Lung (tissue), 12 donors: ENCODE results near the gene C8G. TPM values are rescaled to one million over a fixed set of nuclear protein-coding genes. Genes with fewer than 3 reads are reported as not detected.

Experiments used
- ATAC-seq: fragments of 200-7000 bp; cut with Tn5 transposase; one replicate; pipeline ENCODE4 v1.9.1; 2020; ENCODE audit warnings: moderate number of reproducible peaks; ENCODE audit not compliant: insufficient read depth, low FRiP score
- DNase-seq, 3 donors: peaks; one replicate each; pipeline ENCODE4 v3.0.0-alpha.2; 2013 to 2017
- H3K27ac ChIP-seq, 2 donors: one replicate each; pipeline ENCODE4 v1.5.1; 2013; ENCODE audit warnings: mild to moderate bottlenecking in 2 of 2, moderate library complexity in 2 of 2, control low read depth in 1 of 2, inconsistent platforms in 1 of 2, low read depth in 1 of 2, low read length in 1 of 2
- H3K27me3 ChIP-seq, 3 donors: one replicate each; pipeline ENCODE4 v1.5.1; 2013; ENCODE audit warnings: low read length in 2 of 3; ENCODE audit not compliant: control insufficient read depth in 3 of 3, insufficient read depth in 3 of 3
- H3K36me3 ChIP-seq, 4 donors: one replicate each; pipeline ENCODE4 v1.5.1; 2013; ENCODE audit warnings: low read length in 4 of 4, mild to moderate bottlenecking in 1 of 4, moderate library complexity in 1 of 4; ENCODE audit not compliant: control insufficient read depth in 4 of 4, insufficient read depth in 4 of 4
- H3K4me1 ChIP-seq, 5 donors: one replicate each; pipeline ENCODE4 v1.5.1; 2013; ENCODE audit warnings: low read length in 5 of 5, mild to moderate bottlenecking in 2 of 5, moderate library complexity in 1 of 5; ENCODE audit not compliant: control insufficient read depth in 5 of 5, insufficient read depth in 5 of 5
- H3K4me3 ChIP-seq: one replicate; pipeline ENCODE4 v1.5.1; 2013; ENCODE audit warnings: mild to moderate bottlenecking, control low read depth, moderate library complexity
- H3K9ac ChIP-seq, 2 donors: one replicate each; pipeline ENCODE4 v1.5.1; 2013; ENCODE audit warnings: low read length in 2 of 2, control low read depth in 1 of 2; ENCODE audit not compliant: insufficient read depth in 1 of 2
- H3K9me3 ChIP-seq, 4 donors: one replicate each; pipeline ENCODE4 v1.5.1; 2013; ENCODE audit warnings: low read length in 3 of 4, mild to moderate bottlenecking in 1 of 4, moderate library complexity in 1 of 4; ENCODE audit not compliant: control insufficient read depth in 4 of 4, insufficient read depth in 3 of 4
- WGBS, 2 donors: extraction: QIAGEN DNeasy Blood & Tissue Kit; methylation state at CpG; one replicate each; pipeline ENCODE4 v1.1.7; 2013; 5-methylcytosine and 5-hydroxymethylcytosine counted together
- polyA plus RNA-seq, 2 donors: library from polyadenylated mRNA; stranded (reverse); fragments of 200-250 nt; gene quantifications; one replicate each; pipeline ENCODE4 v1.2.1, GENCODE V29; 2013
- total RNA-seq, 2 donors: library from RNA; depleted of rRNA in 1 of 2; stranded (reverse); fragments of >200 nt in 1 of 2; gene quantifications; one replicate each; pipeline ENCODE4 v1.2.1, GENCODE V29; 2014 to 2021
- TF ChIP-seq, protein P1 (sequence below): IDR thresholded peaks from 2 replicates; pipeline ENCODE4 v1.5.1; 2012; ENCODE audit warnings: mild to moderate bottlenecking; ENCODE audit errors: control extremely low read depth, extremely low read depth
- donor health status: control.
- donor health status: control.
- donor health status: Bipolar disorder and iron deficiency.
- donor health status: healthy.
- donor health status: DM: yes; HTN: yes; CAD: no.

Gene C8G
- total and polyA plus RNA-seq, 4 donors = 0.90 to 2.1 (median 1.4) TPM; not detected in 1

DNA sequence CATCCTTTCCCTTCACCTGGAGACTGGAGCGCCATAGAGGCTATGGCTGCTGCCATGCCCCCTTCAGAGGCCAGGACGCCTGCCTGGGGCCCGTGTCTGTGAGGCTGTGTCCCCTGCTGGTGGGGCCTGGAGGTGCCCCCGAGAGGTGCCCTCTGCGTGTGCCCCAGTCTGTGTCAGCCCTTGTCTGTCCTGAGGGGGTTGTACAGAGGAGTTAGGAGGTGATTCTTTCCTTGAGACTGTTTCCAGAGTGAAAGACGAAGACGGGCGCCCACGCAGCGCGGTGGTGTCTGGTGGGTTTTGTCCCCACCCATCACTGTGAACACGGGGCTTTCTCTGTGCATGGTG is 34.2 kb upstream of the C8G start:
- DNase-seq (no peak), ATAC-seq (no peak)
- WGBS, 2 donors = 91 to 93% methylated on average over 12 of the region's 12 CpGs
- Histone ChIP-seq H3K27me3 (no peaks in the 10 kb centered on the region), H3K27ac (no peak overlapping the region), H3K4me1 (no peaks in the 10 kb centered on the region), H3K9me3 (no peaks in the 10 kb centered on the region), H3K4me3 (no peak overlapping the region), H3K9ac (no peak overlapping the region), H3K36me3 (peaks cover 4 to 45% (median 9%) of the 10 kb centered on the region in 4 donors)
- TF ChIP-seq, protein P1, sequence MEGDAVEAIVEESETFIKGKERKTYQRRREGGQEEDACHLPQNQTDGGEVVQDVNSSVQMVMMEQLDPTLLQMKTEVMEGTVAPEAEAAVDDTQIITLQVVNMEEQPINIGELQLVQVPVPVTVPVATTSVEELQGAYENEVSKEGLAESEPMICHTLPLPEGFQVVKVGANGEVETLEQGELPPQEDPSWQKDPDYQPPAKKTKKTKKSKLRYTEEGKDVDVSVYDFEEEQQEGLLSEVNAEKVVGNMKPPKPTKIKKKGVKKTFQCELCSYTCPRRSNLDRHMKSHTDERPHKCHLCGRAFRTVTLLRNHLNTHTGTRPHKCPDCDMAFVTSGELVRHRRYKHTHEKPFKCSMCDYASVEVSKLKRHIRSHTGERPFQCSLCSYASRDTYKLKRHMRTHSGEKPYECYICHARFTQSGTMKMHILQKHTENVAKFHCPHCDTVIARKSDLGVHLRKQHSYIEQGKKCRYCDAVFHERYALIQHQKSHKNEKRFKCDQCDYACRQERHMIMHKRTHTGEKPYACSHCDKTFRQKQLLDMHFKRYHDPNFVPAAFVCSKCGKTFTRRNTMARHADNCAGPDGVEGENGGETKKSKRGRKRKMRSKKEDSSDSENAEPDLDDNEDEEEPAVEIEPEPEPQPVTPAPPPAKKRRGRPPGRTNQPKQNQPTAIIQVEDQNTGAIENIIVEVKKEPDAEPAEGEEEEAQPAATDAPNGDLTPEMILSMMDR = no peak

DNA sequence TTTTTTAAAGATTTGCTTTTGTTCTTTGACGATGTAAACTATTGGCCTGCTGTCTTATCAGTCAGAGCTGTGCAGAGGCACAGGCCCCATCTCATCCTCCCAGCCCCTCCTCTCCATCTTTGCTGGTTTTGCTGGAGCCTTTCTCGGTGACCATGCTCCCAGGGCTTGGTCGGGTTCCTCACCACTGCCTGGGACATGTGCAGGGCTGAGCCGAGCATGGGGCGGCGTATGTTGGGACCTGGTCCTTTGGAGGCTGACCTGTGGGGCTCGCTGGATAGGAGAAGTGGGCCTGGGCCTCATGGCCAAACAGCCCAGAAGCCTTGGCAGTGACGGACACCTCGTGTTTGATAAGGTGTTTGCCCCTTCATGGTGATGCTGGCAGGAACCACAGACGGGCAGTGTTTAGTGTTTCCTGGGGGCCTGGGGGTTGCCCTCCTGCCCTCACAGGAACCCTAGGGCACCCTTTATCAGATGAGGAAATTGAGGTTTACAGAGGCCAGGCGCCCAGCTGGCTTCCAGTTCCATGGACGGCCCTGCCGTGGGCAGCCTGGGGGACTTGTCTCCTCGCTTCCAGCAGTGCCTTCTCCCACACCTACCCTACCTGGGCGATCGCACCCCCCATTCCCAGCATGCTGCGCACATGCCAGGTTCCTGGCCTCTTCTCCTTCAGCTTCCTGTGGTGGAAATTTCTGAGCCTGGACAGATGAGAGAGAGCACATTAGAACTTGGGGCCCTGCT is 31.2 kb upstream of the C8G start:
- WGBS, 2 donors = 78 to 87% methylated on average over 16 to 17 of the region's 17 CpGs
- no peak overlapping the region for H3K9ac ChIP-seq
- peaks cover 0 to 49% (median 8%) of the 10 kb centered on the region in 4 donors for H3K36me3 ChIP-seq
- no peak overlapping the region for H3K27ac ChIP-seq
- no peaks in the 10 kb centered on the region for H3K9me3 ChIP-seq
- ATAC-seq = no peak
- DNase-seq = no peak
- no peaks in the 10 kb centered on the region for H3K4me1 ChIP-seq
- TF ChIP-seq, protein P1 = no peak
- H3K4me3 ChIP-seq = no peak overlapping the region
- no peaks in the 10 kb centered on the region for H3K27me3 ChIP-seq

DNA sequence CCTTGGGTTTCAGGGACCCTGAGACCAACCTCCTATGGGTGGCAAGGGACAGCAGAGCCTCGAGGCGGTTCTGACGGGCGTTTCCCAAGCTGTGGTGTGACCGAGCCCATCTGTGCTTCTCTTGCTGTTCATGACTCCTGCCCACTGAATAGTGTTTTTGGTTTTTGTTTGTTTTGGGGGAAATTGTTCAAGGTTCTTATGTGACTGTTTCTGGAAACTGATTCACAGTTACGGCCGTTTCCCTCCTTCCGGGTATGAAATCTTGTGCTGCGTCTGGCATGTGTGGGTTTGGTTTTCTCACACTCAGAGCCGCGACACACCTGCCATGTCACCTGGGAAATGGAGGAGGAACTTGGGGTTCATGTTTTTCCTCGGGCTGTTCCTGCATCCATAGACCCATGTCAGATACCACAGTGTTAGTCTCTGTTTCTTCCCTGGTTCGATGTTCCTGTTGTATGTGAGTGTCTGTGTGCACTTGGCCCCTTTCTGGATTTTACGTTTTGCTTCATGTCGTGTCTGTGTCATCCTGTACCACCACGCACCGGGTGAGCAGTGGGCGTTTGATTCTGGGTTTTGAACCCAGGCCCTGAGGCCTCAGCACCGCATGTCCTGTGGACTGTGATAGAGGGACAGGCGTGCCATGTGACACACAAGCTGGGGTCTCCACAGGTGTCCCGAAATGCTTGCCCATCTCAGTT is 29.3 kb upstream of the C8G start:
- TF ChIP-seq, protein P1 = no peak
- ATAC-seq (no peak), DNase-seq (no peak)
- H3K27me3 ChIP-seq = no peaks in the 10 kb centered on the region
- H3K9me3 ChIP-seq = no peaks in the 10 kb centered on the region
- H3K4me3 ChIP-seq = no peak overlapping the region
- no peak overlapping the region for H3K27ac ChIP-seq
- no peaks in the 10 kb centered on the region for H3K4me1 ChIP-seq
- WGBS, 2 donors = 91% methylated on average over 21 of the region's 21 CpGs
- H3K9ac ChIP-seq = no peak overlapping the region
- H3K36me3 ChIP-seq = peaks cover 7 to 41% (median 12%) of the 10 kb centered on the region in 4 donors
